Epithelial cell of esophagus (primary cell): Measurements from ENCODE around the gene GPRC5D.
A peak's percentile ranks its signal among the peaks of the same experiment; 100 is the strongest.

Experiments
- DNase-seq: peaks from one replicate; pipeline ENCODE4 v3.0.0; 2010; ENCODE audit warnings: low read depth
- H3K4me3 ChIP-seq: 2 replicates; pipeline ENCODE4 v1.5.1; 2011; ENCODE audit warnings: mild to moderate bottlenecking, low read length, control low read depth
- TF ChIP-seq, protein P1 (sequence below): IDR thresholded peaks from 2 replicates; pipeline ENCODE4 v1.5.1; 2011; ENCODE audit warnings: low read depth, mild to moderate bottlenecking, low read length, control low read depth, inconsistent platforms; ENCODE audit not compliant: insufficient read depth; ENCODE audit errors: missing control alignments

The GPRC5D gene

GRCh38 chr12:12982331-12982730 is 30.4 kb upstream of the GPRC5D start:
- H3K4me3 ChIP-seq = no peak overlapping the region
- no peak for DNase-seq
- TF ChIP-seq, protein P1, sequence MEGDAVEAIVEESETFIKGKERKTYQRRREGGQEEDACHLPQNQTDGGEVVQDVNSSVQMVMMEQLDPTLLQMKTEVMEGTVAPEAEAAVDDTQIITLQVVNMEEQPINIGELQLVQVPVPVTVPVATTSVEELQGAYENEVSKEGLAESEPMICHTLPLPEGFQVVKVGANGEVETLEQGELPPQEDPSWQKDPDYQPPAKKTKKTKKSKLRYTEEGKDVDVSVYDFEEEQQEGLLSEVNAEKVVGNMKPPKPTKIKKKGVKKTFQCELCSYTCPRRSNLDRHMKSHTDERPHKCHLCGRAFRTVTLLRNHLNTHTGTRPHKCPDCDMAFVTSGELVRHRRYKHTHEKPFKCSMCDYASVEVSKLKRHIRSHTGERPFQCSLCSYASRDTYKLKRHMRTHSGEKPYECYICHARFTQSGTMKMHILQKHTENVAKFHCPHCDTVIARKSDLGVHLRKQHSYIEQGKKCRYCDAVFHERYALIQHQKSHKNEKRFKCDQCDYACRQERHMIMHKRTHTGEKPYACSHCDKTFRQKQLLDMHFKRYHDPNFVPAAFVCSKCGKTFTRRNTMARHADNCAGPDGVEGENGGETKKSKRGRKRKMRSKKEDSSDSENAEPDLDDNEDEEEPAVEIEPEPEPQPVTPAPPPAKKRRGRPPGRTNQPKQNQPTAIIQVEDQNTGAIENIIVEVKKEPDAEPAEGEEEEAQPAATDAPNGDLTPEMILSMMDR = no peak

- no peak overlapping the region for H3K4me3 ChIP-seq
- peak; percentile 64 for DNase-seq
- TF ChIP-seq, protein P1 = no peak
Observed at GRCh38 chr12:12979731-12980259, 27.8 kb upstream of the GPRC5D start.

DNA sequence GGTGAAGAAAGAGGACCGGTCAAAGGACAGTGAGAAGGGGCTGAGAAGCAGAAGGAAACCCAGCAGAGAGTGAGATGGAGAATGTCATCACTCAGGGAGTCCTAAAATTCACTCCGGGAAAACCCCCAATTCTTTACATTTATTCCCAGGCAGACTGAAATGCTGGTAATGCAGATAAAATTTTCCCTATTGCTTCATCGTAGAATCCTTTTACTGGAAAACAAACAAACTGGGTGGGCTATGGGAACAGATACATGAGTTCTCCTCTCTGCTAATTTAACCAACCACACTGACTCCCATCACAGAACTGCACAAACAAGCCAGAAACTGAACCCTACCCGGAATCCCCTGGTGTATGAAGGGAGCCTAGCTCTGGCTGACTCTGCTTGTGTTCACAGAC is 27.2 kb upstream of the GPRC5D start:
- no peak overlapping the region for H3K4me3 ChIP-seq
- no peak for DNase-seq
- TF ChIP-seq, protein P1 = no peak

DNA sequence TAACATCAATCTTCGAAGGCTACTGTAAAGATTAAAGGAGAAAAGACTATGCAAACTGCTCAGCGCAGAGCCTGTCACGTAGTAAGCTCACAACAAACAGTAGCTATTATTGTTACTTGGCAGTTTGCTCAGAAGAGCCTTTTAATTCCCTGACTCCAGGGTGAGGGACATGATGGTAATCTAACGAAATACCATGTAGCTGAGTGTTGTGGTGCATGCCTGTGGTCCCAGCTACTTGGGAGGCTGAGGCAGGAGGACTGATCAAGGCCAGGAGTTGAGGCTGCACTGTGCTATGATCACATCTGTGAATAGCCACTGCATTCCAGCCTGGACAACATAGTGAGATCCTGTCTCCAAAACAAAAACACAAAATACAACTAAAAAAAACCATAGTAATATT is 25.3 kb upstream of the GPRC5D start:
- no peak for DNase-seq
- H3K4me3 ChIP-seq = no peak overlapping the region
- TF ChIP-seq, protein P1 = no peak

DNA sequence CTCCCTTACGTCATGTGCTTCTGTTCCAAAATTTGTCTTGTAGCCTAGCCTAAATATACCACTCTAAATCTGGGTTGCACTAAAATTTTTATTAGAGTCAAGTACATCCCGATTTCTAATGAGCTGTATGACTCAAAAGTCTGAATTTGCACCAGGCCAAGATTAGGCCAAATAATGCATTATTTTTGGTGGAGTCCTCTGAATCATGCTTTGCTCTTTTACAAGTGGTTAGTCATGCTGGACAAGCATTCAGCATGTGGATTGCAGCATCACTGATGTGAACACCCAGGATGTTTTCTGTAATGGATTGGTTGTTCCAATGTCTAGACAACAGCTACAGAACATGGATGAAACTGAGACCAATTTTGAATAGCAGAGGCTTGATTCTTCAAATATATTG is 24.4 kb upstream of the GPRC5D start:
- peak; percentile 93 for DNase-seq
- TF ChIP-seq, protein P1 = no peak
- H3K4me3 ChIP-seq = no peak overlapping the region

DNA sequence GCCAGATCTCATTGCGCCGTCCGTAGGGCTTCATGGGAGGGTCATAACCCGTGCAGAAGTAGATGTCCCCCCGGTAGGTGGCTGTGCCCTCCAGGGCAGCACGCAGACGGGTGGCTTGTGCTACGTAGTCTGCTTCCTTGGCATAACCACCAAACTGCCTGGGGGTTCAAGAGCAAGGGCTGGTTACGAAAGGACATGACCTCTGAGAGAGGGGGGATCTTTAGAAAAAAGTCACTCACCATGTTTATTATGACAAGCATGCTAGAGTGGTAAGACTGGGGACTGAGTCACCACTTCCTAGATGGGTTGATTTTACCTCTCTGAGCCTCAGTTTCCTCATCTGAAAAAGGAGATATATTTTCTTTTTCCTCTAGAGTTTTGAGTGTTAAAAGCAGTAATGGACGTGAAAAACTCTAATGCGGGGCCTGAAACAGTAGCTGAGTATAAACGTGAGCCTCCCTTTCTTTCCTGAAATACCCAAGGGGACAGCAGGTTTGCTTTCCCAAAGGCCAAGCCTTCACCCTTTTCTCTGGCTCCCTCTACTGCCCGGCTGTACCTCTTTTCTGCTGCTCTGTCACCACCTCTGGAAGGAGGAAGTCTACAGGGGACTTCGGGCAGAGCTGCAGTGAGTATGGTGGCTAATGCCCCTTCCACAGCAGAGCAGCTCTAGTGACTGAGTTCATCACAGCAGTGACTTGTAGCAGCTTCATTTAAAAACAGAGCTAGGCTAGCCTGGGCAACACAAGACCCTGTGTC is 23.5 kb upstream of the GPRC5D start:
- no peak overlapping the region for H3K4me3 ChIP-seq
- TF ChIP-seq, protein P1 = peak; percentile 56
- peak; percentile 52 for DNase-seq

DNA sequence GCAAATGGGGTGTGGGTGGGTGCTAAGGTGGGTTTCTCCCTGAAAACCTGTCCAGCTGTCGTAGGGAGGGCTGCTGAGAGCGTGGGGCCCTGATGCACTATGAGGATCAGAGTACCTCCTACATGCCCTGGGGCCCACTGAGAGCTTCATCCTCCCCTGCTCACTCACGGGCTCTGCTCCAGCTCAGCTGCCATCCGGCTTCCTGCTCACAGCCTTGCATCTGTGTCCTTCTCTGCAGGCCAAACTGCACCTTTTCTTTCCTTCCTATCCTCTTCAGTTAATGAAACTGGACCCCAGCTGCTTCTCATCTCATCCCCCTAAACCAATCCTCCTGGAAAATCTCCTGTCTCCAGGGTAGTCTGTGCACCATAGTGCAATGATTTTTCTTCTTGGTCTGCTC is 22.2 kb upstream of the GPRC5D start:
- H3K4me3 ChIP-seq = no peak overlapping the region
- TF ChIP-seq, protein P1 = no peak
- DNase-seq = no peak
